Measurements from ENCODE around the gene TCF23. TPM values are rescaled to one million over a fixed set of nuclear protein-coding genes. Genes with fewer than 3 reads are reported as not detected.
A peak's percentile ranks its signal among the peaks of the same experiment; 100 is the strongest.

TCF23 gene
- polyA plus RNA-seq, 3 donors: not detected

- 84% methylated on average over 6 of the region's 6 CpGs for WGBS (ENCODE audit: insufficient coverage)
- Histone ChIP-seq H3K36me3 (replicated peaks in 1 of 2; ENCODE audit: control insufficient read depth in 1 of 2, insufficient read depth in 2 of 2, low read length in 2 of 2) (no peaks in the 10 kb centered on the region), H3K4me1 (ENCODE audit: control insufficient read depth in 1 of 2, insufficient read depth in 2 of 2, low read length in 2 of 2) (no peaks in the 10 kb centered on the region), H3K9me3 (replicated peaks in 1 of 2; ENCODE audit: control insufficient read depth in 1 of 2, insufficient read depth in 1 of 2, low read length in 2 of 2) (no peaks in the 10 kb centered on the region), H2AFZ (ENCODE audit: insufficient read depth, low read depth, low read length, poor library complexity, severe bottlenecking) (no peak overlapping the region), H4K20me1 (ENCODE audit: insufficient read depth, low read length) (no peaks in the 10 kb centered on the region), H3K4me2 (replicated peaks; ENCODE audit: extremely low read depth, low read length, poor library complexity, severe bottlenecking) (no peak overlapping the region), H3K27me3 (ENCODE audit: control insufficient read depth in 2 of 2, insufficient read depth in 2 of 2, low read length in 2 of 2) (no peaks in the 10 kb centered on the region), H3K79me2 (ENCODE audit: insufficient read depth, low read length) (no peaks in the 10 kb centered on the region), H3K9ac (ENCODE audit: insufficient read depth, low read length, poor library complexity, severe bottlenecking) (no peak overlapping the region), H3K4me3 (replicated peaks in 1 of 3; ENCODE audit: low read depth in 2 of 3, low read length in 3 of 3) (no peak overlapping the region), H3K27ac (ENCODE audit: low read depth in 1 of 2, low read length in 2 of 2) (no peak overlapping the region)
- no peak for DNase-seq
- H3K27ac Mint-ChIP-seq: no peak overlapping the region
- intact Hi-C loops (cut with micrococcal nuclease): no loop called here
- TF ChIP-seq CTCF (IDR thresholded peaks at IDR 0.05): no peak
- no peaks in the 10 kb centered on the region for H3K4me1 Mint-ChIP-seq
- peaks cover 1 to 8% (median 2%) of the 10 kb centered on the region in 3 donors for H3K27me3 Mint-ChIP-seq (ENCODE audit: low read depth in 3 of 3)
- no peaks in the 10 kb centered on the region for H3K36me3 Mint-ChIP-seq
- H3K9me3 Mint-ChIP-seq: peaks cover 0 to 2% (median 0%) of the 10 kb centered on the region in 7 donors
- H3K4me3 Mint-ChIP-seq: no peak overlapping the region
Measured at GRCh38 chr2:27158468-27158867, 9.7 kb downstream of the TCF23 start.

DNA sequence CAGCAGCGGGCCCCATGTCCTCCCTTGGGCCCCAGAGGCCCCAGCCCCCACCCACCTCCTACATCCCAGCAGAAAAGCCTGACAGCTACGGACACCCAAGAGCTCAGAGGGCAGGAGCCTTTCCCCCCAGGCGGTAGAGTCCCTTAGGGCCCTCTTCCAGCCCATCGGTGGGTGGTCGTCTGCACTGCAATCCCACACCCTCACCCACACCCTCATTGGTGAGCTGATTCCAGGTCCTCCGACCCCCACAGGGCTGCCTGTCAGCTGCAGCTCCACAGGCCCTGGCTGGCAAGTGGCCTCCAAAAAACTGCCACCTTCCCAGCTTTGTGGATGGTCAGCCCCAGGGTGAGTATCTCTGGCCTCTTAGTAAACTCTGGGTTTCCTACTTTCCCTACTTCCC, 10.5 kb downstream of the TCF23 start:
- H3K27me3 Mint-ChIP-seq (ENCODE audit: low read depth in 3 of 3): peaks cover 1 to 8% (median 2%) of the 10 kb centered on the region in 3 donors
- Histone ChIP-seq H3K79me2 (ENCODE audit: insufficient read depth, low read length) (no peaks in the 10 kb centered on the region), H4K20me1 (ENCODE audit: insufficient read depth, low read length) (no peaks in the 10 kb centered on the region), H3K4me3 (replicated peaks in 1 of 3; ENCODE audit: low read depth in 2 of 3, low read length in 3 of 3) (no peak overlapping the region), H3K36me3 (replicated peaks in 1 of 2; ENCODE audit: control insufficient read depth in 1 of 2, insufficient read depth in 2 of 2, low read length in 2 of 2) (no peaks in the 10 kb centered on the region), H3K9ac (ENCODE audit: insufficient read depth, low read length, poor library complexity, severe bottlenecking) (no peak overlapping the region), H3K27ac (ENCODE audit: low read depth in 1 of 2, low read length in 2 of 2) (no peak overlapping the region), H2AFZ (ENCODE audit: insufficient read depth, low read depth, low read length, poor library complexity, severe bottlenecking) (no peak overlapping the region), H3K4me2 (replicated peaks; ENCODE audit: extremely low read depth, low read length, poor library complexity, severe bottlenecking) (no peak overlapping the region), H3K4me1 (ENCODE audit: control insufficient read depth in 1 of 2, insufficient read depth in 2 of 2, low read length in 2 of 2) (no peaks in the 10 kb centered on the region), H3K9me3 (replicated peaks in 1 of 2; ENCODE audit: control insufficient read depth in 1 of 2, insufficient read depth in 1 of 2, low read length in 2 of 2) (no peaks in the 10 kb centered on the region), H3K27me3 (ENCODE audit: control insufficient read depth in 2 of 2, insufficient read depth in 2 of 2, low read length in 2 of 2) (no peaks in the 10 kb centered on the region)
- H3K27ac Mint-ChIP-seq: peak overlapping the region in 1 of 7 donors; percentile 51
- H3K4me3 Mint-ChIP-seq: no peak overlapping the region
- no peak for DNase-seq
- no peaks in the 10 kb centered on the region for H3K4me1 Mint-ChIP-seq
- peaks cover 0 to 2% (median 0%) of the 10 kb centered on the region in 7 donors for H3K9me3 Mint-ChIP-seq
- intact Hi-C loops (cut with micrococcal nuclease): no loop called here
- TF ChIP-seq CTCF (IDR thresholded peaks at IDR 0.05): no peak
- WGBS (ENCODE audit: insufficient coverage): 97% methylated on average over 5 of the region's 6 CpGs
- no peaks in the 10 kb centered on the region for H3K36me3 Mint-ChIP-seq
